HG03521 (cell line): ENCODE measurements around the gene MAPRE2.

ENCODE experiments used
- ATAC-seq: cut with Tn5 transposase; IDR thresholded peaks from one replicate; pipeline ENCODE4 v1.9.1; 2021; ENCODE audit warnings: mild to moderate bottlenecking, moderate library complexity; ENCODE audit not compliant: unreplicated experiment

The MAPRE2 gene

DNA sequence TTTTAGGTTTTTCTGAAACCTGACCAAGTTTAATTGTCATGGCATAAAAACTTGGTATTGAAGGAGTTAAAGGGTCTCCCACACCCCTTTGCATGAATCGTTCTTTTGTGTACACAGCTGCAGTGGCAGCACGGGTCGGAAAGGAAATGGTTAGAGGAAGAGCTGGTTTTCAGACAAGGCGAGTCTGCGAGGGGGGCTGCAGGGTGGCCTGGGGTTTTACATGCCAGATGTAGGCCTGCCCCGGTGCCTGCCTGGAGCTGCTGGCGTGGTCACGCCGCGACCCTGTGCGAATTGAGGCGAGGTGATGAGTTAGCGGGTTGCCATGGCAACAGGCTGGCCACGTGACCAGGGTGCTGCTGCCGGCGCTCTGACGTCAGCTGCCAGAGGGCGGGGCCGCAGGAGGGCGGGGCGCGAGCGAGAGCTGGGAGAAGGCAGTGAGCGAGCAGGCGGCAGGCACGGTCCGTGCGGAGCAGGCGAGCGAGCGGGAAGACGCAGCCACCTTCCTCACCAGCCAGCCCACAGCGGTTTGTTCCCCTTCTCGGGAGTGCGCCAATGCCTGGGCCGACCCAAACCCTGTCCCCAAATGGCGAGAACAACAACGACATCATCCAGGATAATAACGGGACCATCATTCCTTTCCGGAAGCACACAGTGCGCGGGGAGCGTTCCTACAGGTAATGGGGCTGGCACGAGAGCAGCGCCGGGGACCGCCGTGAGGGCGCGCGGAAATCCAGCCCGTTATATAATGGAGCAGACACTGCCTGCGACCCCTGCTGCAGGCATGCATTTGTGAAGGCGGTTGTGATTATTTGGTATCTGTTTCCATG is at the start of gene MAPRE2:
MAPRE2 (plus strand) TSS at position 426 of the 827 bp plus-strand sequence; CDS start at position 553, 127 bp downstream.
- ATAC-seq: peak; percentile 84

DNA sequence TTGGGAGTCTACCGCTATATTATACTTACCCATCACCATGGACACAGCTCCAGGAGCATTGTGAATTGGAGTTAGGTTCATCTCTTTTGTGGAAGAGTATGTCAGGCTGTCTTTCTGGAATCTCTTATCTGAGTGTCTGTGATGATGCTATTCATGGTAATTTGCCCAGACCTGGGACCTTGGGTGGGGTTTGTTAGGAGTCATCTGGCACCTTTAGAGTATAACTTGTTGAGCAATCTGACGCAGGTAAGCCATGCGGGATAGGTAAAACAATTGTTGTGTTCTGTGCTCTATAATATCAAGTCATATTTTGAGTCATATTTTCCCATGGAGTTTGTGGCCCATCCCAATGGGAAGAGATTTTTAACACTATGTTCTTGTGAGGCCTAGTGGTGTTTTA is 49.7 kb upstream of the MAPRE2 start:
- no peak for ATAC-seq

DNA sequence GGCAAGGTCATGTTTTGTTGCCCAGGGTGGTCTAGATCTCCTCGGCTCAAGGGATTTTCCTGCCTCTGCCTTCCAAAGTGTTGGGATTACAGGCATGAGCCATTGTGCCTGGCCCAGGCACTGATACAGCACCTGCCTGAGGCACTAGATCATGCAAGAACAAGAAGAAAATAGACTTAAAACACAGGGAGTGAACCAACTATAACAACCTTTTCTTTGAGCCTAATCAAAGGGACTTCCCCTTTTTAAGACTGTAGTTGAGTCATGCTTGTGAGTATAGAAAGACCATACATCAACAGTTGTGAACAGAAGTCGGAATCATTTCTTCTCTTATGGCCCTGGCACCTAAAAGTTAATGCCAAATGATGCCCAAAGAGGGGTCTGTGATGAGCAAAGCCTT is 47.9 kb upstream of the MAPRE2 start:
- ATAC-seq: no peak

DNA sequence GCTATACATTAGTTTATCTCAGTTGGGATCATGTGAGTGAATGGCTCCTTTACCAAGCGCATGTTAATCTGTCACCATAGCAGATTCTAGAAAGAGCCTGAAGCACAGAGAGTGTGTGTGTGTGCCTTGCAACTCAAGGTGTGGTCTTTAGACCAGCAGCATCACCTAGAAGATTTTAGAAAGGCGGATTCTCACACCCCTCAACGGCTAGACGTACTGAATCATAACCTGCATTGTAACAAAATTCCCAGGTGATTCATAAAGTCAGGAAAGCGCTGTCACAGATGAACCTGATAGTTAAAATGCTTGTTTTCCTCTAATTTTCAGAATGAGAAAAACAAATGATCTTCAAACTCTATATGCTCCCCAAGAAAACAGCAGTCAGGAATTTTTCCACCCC is 45.5 kb upstream of the MAPRE2 start:
- ATAC-seq: no peak

DNA sequence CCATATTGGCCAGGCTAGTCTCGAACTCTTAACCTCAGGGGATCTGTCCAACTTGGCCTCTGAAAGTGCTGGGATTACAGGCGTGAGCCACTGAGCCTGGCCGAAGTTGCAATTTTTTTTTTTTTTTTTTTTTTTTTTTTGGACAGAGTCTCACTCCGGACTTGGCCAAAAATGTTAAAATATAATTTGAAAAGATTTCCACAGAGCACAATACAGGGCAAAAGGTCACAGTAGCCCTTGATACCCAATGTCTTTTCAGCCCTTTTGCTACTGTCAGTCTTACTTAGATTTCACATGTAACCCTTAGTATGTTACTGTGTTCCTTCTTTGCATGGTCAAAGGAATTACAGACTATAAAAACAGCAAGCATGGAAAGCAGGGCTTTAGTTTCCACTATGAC is 42.6 kb upstream of the MAPRE2 start:
- ATAC-seq: no peak

DNA sequence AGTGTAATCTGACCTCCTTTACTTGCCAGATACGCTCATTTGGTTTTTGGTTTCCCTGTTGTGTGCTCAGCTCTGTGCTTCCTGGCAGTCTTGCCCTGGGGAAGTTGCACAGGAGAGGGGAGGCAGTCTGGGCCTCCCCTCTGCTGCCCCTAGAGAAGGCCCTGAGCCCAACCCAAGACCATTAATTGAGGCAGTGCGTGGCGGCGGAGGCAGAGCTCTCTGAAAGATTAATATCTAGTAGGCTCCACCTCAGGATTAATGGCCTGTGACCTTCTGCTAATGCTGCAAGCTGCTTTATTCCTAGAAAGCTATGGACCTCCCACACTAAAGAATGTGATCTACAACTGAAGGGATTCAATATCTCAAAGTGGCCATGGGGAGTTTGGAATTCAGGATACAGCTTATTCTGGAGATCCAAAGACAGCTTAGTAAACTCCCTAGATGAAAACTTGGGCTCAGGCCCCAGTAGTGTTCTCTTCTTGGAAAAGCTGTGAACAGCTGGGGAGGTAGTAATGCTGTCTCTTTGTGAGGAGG is 41.4 kb upstream of the MAPRE2 start:
- no peak for ATAC-seq

DNA sequence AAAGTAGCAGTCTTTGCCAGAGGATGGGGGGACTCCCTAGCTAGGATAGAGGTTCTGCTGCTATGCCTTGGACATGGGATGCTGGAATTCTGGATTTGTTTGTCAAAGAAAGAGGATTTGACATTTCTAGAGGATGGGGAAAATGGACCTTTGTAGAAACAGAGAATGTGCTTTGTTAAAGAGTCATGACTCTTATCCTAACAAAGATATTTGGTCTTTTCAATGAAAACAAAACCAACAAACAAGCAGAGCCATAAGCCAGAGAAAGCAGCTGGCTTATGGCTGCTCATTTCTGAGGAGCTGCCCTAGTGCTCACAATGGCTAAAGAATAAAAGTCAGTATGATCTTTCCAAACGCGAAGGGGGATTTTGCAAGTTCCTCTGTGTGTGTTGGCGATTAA is 40.8 kb upstream of the MAPRE2 start:
- ATAC-seq: no peak

DNA sequence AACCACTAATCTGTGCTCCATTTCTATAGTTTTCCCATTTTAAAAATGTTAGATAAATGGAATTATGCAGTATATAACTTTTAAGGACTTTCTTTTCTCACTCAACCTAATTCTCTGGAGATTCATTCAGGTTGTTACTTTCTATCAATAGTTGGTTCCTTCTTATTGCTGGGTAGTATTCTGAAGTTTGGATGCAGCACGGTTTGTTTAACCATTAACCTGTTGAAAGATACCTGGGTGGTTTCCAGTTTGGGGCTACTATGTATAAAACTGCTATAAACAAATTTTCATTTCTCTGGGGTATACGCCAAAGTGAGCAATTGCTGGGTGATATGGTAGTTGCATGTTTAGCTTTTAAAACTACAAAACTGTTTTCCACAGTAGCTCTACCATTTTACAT is 39.1 kb upstream of the MAPRE2 start:
- no peak for ATAC-seq

DNA sequence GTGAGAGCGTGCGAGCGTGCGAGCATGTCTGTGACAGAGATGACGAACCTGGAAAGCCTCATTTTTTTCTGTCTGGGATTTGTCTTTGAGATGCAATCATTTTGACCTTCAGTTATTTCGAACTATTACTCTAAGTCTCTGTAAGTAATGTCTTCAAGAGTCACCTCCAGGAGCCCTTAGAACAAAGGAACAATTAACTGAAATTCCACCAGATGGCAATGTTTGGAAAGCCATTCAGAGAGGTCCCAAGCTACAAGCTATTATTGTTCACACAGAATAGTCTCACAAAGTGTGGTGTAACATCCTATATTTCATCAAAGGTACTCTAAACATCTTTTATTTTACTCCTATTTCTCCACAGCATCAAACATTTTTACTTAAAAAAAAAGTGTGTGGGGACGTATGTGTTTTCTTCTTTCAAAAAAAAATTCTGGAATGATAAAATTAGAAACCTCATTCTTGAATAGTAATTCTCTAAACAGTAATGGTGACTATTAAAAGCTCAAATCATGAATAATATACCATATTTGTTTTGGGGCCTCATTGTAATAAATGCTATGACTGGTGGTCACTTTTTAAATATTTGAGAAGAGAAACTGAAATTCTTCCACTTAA is 35.1 kb upstream of the MAPRE2 start:
- ATAC-seq: peak; percentile 75

DNA sequence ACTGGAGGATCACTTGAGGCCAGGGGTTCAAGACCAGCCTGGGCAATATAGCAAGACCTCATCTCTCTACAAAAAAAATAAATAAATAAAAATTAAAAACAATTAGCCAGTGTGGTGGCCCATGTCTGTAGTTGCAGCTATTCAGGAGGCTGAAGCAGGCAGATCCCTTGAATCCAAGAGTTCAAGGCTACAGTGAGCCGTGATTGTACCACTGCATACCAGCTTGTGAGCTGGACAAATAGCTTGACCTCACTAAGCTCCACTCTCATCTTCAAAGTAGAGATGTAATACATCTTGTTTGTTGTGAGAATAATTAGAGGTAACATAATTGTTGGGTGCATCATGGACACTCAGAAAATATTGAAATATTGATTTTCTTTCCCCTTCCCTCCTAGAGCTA is 31.1 kb upstream of the MAPRE2 start:
- ATAC-seq: no peak

DNA sequence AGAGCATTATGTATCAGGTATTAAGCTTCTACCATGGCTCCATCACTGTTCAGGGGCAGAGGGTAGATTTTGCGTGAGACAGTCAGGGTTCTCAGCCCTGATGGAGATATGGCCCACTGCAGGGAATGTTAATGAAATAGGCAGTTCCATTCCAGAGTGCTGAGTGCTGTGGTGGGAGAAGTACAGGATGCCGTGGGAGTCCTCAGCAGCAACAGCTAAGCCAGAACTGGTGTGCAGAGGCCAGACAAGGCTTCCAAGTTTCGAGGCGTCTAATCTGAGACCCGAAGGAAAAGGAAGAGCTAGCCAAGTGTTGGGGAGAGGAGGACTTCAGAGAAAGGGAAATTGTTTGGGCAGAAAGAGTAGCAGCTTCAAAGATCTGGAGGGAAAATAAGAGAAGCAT is 30.2 kb upstream of the MAPRE2 start:
- no peak for ATAC-seq

DNA sequence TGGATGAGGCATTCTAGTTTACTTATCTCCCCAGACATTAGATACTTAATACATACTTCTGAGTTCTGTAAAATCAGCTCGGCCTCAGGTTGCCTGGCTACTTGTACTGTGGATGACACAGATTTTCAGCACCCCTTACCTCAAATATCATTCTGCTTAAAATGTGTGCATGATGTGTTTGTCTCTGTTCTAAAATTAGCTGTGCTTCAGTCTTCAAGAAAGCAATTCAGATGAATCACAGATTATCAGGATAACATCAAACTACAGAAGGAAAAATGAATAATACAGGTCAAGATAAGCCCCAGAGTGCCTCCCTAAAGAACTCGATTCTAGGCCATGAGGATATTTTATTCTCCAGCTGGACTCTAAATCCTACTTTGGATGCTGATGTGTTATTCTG is 21.3 kb upstream of the MAPRE2 start:
- ATAC-seq: no peak

DNA sequence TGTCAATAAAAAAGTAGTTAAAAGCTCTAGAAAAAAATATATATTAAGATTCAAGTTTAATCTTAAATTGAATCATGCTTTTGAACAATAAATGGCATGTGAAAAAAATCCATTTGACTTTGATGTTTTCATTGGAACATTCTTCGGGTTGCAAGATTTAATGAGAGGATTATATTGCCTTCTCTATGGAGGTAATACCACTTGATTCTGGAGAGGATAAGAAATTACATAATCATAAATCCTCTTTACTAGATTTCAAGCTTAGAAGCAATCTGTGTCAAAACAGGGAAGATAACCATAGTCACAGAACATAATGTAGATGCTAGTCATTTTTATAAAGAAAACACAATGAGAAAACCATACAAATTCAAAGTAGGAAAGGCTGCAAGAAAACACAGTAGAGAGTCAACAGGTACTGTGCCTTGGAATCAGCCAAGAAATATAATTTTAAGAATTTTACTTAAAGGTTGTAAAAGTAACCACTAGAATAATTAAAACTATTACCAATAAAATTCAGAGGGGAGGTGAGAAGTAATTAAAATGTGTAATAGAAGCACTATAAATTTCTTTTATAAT is 18.7 kb upstream of the MAPRE2 start:
- no peak for ATAC-seq

DNA sequence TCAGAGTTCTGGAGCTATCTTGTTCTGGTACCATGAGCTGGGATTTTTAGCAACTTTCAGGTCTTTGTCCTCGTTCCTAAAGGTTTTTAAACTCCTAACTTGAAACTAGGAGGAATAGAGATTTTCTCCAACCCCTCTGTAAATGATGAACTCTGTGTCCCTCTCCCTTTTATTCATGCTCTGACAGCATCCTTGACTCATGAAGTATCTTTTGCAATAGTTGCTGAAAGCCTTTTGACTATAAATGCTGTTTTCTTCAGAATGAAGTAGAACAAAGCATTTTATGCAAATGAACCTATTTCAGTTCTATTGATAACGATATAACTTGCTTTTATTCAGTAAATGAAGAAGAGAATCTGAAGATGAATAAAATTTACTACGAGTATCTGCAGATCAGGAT is 17.0 kb upstream of the MAPRE2 start:
- no peak for ATAC-seq

DNA sequence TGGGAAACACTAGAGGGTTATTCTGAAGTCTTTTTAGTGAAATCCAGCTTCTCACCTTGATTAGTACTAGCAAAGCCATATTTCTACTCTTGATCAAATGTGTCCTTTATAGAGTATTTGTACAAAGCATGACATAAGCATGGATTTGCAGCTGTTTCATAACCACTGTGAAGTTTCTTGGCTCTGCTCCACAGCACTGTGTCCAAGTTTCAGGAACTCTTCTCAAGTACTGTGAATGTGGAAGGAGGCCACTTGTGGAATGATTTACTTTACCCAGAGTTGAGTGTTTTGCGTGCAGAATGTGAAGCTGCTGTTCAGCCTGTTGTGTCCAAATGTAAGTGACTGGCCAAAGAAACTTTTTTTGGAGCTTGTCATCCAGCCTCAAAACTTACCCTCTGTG is 16.2 kb upstream of the MAPRE2 start:
- ATAC-seq: no peak

DNA sequence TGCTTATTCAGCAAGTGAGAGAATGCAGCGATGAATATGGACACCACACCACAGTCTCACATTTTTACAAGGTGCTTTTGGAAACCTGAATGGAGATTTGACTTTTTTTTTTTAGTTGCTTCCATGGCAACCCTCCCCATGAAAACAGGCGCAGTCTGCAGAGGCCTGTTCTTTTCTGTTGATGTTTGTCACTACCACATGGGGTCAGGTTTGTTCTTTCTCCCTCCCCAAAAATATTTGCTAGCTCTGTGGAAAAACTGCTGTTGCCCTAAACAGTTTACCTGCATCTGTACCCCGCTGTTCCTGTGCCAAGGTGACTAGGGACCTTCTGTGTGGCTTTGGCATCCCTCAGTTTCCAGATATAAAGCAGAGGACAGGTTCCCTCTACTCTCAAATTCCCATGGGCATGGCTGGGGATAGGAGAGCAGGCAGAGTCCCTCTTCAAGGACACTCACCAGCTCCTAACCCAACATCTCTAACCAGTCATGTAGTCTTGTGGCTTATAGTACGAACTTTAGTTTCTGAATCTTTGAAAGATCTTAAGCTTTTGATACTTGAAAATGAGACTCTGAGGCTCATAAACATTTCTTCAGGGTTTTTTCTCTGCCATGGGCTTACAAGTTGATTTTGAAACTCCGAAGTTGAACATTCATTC is 14.7 kb upstream of the MAPRE2 start:
- no peak for ATAC-seq

DNA sequence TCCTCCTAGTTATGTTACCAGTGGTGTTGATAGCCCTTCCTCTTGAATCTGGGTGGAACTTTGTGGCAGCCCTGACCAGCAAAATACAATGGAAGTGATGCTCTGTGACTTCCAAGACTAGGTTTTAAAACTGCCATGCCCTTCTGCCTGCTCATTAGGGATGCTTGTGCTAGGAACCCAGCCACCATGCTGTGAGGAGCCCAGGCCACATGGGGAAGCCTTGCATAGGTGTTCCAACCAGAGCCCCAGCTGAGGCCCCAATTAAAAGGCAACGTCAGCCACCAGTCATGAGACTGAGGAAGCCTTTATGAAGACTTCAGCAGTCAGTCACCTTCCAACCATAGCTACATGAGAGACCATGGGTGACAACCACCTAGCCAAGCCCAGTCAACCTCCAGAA is 14.0 kb upstream of the MAPRE2 start:
- no peak for ATAC-seq

DNA sequence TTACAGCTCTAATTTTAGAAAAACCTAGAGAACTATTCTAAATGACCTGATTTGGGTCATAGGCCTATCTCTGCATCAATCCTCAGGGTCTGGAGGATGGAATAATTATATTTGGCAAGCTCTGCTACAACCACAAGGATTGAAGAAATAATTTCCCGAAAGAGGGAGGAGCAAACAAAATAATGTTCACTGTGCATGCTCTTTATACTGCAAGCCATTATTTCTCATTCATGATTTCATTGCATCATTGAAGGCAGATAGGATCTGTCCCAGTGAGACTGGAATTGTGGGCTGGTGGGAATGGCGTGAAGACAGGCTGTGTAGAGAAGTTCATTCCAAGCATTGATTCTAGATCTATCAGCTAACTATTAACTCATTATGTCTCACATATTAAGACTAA is 12.7 kb upstream of the MAPRE2 start:
- no peak for ATAC-seq

DNA sequence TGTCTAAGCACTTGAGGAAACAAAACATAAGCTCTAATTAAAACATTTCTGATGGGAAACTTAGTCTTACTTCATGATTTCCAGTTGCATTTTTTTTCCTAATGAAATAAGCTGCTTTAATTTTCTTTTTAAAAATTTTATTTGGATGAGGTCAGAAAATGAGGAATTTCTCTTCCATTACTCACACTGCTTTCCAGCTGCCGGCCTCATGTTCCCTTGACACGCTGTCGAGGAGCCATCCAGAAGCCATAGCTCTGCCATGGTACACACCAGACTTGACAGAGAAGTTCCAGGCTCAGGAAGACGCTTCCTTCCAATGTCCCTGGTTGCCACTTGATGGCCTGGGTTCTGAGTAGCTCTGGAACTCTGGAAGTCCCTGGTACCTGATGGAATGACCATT is 12.1 kb upstream of the MAPRE2 start:
- ATAC-seq: no peak

DNA sequence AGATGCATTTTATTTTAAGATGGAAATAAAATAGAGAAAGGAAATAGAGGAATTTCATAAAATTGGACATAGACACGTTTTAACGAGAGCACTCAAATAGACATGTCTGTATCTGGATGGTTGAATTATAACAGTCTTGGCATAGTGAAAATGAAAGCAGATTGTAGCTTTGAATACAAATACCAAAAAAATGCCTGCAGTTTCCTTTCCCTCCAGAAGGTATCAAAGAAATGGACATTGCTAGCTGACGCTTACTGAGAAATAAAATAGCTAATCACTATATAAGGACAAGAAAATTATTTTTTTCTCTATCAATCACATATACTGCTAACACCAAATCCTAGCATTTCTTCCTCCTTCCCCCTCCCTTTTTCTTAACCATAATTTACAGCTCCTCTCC is 11.4 kb upstream of the MAPRE2 start:
- ATAC-seq: peak; percentile 78

DNA sequence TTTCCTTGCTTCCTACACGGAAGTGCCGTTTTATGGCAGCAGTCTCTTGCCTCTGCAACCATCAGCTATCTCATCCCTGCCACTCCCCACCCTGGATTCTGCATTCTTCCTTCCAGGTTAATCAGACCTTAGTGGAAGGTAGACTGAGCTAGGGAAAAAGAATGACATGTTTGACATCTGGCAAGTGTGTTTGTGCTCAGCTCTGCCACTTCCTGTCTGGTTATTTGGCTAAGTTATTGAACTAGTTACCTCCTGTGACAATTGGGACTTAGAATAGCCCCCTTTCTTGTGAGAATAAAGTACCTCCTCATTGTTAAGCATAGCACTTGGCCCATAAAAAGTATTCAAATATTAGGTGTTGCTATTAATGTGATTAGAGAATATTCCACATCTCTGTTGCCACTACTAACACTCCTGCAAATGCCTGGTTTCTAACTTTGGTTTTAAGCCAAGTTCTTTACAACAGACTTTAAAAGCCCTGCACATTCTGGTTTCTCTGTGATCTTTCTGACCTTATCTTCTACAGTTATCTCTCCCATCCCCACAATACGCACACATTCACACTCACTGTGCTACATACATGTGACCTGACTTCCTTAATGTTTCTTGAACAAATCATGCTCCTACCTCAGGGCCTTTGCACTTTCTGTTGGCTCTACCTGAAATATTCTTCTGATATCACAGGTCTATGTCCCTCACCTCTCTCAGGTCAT is 10.8 kb upstream of the MAPRE2 start:
- peak; percentile 33 for ATAC-seq
